ENCODE data around the gene PTCD1.

GRCh38 chr7:99396418-99397296, 41.9 kb downstream of the PTCD1 start:
- no peak for TF ChIP-seq CTCF (IDR thresholded peaks at IDR 0.05)
- no peak for TF ChIP-seq POLR2A (IDR thresholded peaks at IDR 0.05)

All from lower leg skin (tissue), 3 donors.